Measurements from ENCODE around the gene DDAH1. TPM values are rescaled to one million over a fixed set of nuclear protein-coding genes. Genes with fewer than 3 reads are reported as not detected.

Gene DDAH1
- total and polyA plus RNA-seq, 2 of the 4 experiments (the other 2 are of a cell fraction), result 78.0 to 94.5 TPM

DNA sequence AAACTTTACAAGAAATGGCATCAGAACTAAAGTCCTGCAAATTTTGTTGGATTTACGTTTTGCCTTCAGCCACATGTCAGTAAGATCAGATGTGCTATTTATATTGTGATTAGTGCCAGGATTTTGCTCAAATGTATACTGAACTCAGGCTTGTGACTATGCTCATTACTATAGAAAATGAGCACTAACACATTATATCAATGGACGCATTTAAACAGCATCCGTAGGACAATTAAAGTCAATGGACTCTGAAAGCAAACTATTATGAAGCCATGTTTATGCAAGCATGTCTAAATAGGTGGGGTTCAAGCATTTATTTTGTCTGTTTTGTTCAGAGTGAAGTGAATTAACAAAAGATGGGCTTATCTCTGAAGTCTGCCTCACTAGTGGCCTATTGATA is 20.6 kb upstream of the DDAH1 start:
- in situ Hi-C loops (cut with MboI; ENCODE audit: low sequenced_read_pairs), result no loop called here
- no peak overlapping the region for H2BK15ac ChIP-seq (ENCODE audit: low read depth, low read length)
- no peaks in the 10 kb centered on the region for H3K27me3 ChIP-seq (ENCODE audit: control insufficient read depth, insufficient read depth, low read length)
- H2BK20ac ChIP-seq (ENCODE audit: low read depth, low read length), result no peak overlapping the region
- H2AK5ac ChIP-seq (ENCODE audit: low read depth, low read length), result no peak overlapping the region
- H4K20me1 ChIP-seq (ENCODE audit: insufficient read depth, low read length), result 0 out of 2 replicates have a peak, but pooled peaks cover 5% of the 10 kb centered on the region
- no peak overlapping the region; the same call in 1 of the 2 replicates for H4K5ac ChIP-seq (ENCODE audit: low read depth, low read length)
- ChIA-PET POLR2A (ENCODE audit: unreplicated experiment) (no interaction called here), CTCF (no interaction called here)
- H3K18ac ChIP-seq (ENCODE audit: low read depth, low read length), result no peak overlapping the region
- BruUV-seq (replicated peaks), result no TSS peak
- no peak overlapping the region for H3K23ac ChIP-seq (ENCODE audit: low read depth, low read length)
- H3K4me2 ChIP-seq (ENCODE audit: low read depth, low read length), result no peak overlapping the region
- H3K4me1 ChIP-seq (ENCODE audit: control insufficient read depth, insufficient read depth, low read length), result no peaks in the 10 kb centered on the region; the same call in 1 of the 2 replicates
- H3K36me3 ChIP-seq (ENCODE audit: control insufficient read depth, insufficient read depth, low read length), result peaks cover 3% of the 10 kb centered on the region
- no peak overlapping the region for H3K9ac ChIP-seq (ENCODE audit: low read depth, low read length)
- no CpG with 5 or more reads among the region's 3 CpGs for WGBS, 2 experiments (ENCODE audit: extremely low coverage in 2 of 2, insufficient read length in 1 of 2)
- H3K4me3 ChIP-seq (ENCODE audit: insufficient read depth, low read depth, low read length), result no peak overlapping the region
- H3K9me1 ChIP-seq (ENCODE audit: insufficient read depth, low read length), result peaks cover 7% of the 10 kb centered on the region
- dilution Hi-C loops (cut with HindIII; ENCODE audit: low sequenced_read_pairs, unreplicated experiment), result no loop called here
- no peak for DNase-seq
- H2AFZ ChIP-seq (replicated peaks; ENCODE audit: low read length, poor library complexity), result no peak overlapping the region
- no peak overlapping the region for H4K8ac ChIP-seq (ENCODE audit: low read depth in 2 of 2, low read length in 2 of 2)
- no peak overlapping the region for H3K14ac ChIP-seq (replicated peaks; ENCODE audit: low read depth, low read length)
- H3K27ac ChIP-seq (ENCODE audit: insufficient read depth, low read length), result no peak overlapping the region
- no peak overlapping the region for H4K91ac ChIP-seq (ENCODE audit: insufficient read depth, low read depth, low read length)
- no peak overlapping the region for H2BK5ac ChIP-seq (ENCODE audit: low read depth, low read length, poor library complexity, severe bottlenecking)
- H3K4ac ChIP-seq (ENCODE audit: low read depth, low read length), result no peak overlapping the region
- no peak for ATAC-seq (ENCODE audit: low read depth)
- peaks cover 29 to 70% of the 10 kb centered on the region in 2 experiments for H3K79me1 ChIP-seq (ENCODE audit: low read depth in 1 of 2, low read length in 2 of 2)
- TF ChIP-seq SMC3 (IDR thresholded peaks at IDR 0.05; ENCODE audit: low read depth, low read length) (no peak), NFE2L2 (IDR thresholded peaks at IDR 0.05; ENCODE audit: low read depth, low read length) (no peak), BHLHE40 (IDR thresholded peaks at IDR 0.05; ENCODE audit: low read depth, low read length) (no peak), POLR2A (IDR thresholded peaks at IDR 0.05; ENCODE audit: low read depth, low read length) (no peak), RAD21 (IDR thresholded peaks at IDR 0.05; ENCODE audit: low read length) (no peak), MXI1 (IDR thresholded peaks at IDR 0.05; ENCODE audit: borderline replicate concordance, low read depth, low read length) (no peak), RFX5 (IDR thresholded peaks at IDR 0.05; ENCODE audit: low read depth, low read length) (no peak), FOS (IDR thresholded peaks at IDR 0.05; ENCODE audit: low read depth, low read length) (no peak)
- TF ChIP-seq, protein P1, sequence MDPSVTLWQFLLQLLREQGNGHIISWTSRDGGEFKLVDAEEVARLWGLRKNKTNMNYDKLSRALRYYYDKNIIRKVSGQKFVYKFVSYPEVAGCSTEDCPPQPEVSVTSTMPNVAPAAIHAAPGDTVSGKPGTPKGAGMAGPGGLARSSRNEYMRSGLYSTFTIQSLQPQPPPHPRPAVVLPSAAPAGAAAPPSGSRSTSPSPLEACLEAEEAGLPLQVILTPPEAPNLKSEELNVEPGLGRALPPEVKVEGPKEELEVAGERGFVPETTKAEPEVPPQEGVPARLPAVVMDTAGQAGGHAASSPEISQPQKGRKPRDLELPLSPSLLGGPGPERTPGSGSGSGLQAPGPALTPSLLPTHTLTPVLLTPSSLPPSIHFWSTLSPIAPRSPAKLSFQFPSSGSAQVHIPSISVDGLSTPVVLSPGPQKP (IDR thresholded peaks at IDR 0.05; ENCODE audit: borderline replicate concordance, low read depth, low read length), result no peak
- TF ChIP-seq, protein P2, sequence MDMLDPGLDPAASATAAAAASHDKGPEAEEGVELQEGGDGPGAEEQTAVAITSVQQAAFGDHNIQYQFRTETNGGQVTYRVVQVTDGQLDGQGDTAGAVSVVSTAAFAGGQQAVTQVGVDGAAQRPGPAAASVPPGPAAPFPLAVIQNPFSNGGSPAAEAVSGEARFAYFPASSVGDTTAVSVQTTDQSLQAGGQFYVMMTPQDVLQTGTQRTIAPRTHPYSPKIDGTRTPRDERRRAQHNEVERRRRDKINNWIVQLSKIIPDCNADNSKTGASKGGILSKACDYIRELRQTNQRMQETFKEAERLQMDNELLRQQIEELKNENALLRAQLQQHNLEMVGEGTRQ (IDR thresholded peaks at IDR 0.05; ENCODE audit: low read depth, low read length), result no peak
- TF ChIP-seq, protein P3, sequence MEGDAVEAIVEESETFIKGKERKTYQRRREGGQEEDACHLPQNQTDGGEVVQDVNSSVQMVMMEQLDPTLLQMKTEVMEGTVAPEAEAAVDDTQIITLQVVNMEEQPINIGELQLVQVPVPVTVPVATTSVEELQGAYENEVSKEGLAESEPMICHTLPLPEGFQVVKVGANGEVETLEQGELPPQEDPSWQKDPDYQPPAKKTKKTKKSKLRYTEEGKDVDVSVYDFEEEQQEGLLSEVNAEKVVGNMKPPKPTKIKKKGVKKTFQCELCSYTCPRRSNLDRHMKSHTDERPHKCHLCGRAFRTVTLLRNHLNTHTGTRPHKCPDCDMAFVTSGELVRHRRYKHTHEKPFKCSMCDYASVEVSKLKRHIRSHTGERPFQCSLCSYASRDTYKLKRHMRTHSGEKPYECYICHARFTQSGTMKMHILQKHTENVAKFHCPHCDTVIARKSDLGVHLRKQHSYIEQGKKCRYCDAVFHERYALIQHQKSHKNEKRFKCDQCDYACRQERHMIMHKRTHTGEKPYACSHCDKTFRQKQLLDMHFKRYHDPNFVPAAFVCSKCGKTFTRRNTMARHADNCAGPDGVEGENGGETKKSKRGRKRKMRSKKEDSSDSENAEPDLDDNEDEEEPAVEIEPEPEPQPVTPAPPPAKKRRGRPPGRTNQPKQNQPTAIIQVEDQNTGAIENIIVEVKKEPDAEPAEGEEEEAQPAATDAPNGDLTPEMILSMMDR (conservative IDR thresholded peaks at IDR 0.05; ENCODE audit: low read depth, low read length), result no peak
- no peak overlapping the region for H3K56ac ChIP-seq (ENCODE audit: extremely low read depth, insufficient read depth, low read length)
- intact Hi-C loops (cut with micrococcal nuclease), result no loop called here
- no peak overlapping the region for H2AK9ac ChIP-seq (replicated peaks; ENCODE audit: low read depth, low read length, poor library complexity)
- no peaks in the 10 kb centered on the region for H3K9me3 ChIP-seq (ENCODE audit: control insufficient read depth, insufficient read depth, low read length)
- H2BK120ac ChIP-seq (ENCODE audit: low read depth, low read length), result no peak overlapping the region
